ENCODE results near the gene TSPYL4.

- TF ChIP-seq CTCF (IDR thresholded peaks at IDR 0.05) (no peak), POLR2A (IDR thresholded peaks at IDR 0.05) (no peak)
These were observed 23.2 kb upstream of the TSPYL4 start for GRCh38 chr6:116277124-116277523.

Measured in adrenal gland (tissue), 5 donors.